HTR-8/SVneo (cell line): Measurements from ENCODE around the gene SCG3.

ENCODE experiments used
- DNase-seq: peaks from one replicate; pipeline ENCODE4 v3.0.0; 2011; ENCODE audit warnings: low spot score, mixed read lengths; ENCODE audit not compliant: insufficient read length
- FAIRE-seq: peaks from 2 replicates; lab custom pipeline; 2011; peaks lifted over from hg19 to GRCh38; lab: Jason Lieb, UNC

Gene SCG3

DNA sequence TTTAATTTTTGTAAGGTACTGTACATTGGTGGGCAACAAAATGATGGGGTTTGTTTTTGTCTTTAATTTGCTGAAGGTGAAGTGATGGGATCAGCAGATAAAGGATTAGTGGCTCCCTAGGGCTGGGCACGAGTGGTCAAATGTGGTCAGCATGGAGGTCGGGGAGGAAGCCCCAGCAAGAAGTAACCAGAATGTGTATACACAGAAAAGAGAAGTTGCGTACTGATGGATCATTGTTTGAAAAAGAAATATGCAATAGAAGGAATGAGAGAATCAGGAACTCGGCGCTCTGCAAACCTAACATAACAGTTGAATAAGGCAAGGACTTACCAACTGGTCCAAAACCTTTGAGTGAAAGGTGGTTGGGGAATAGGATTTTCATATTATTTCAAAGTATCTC is 71.6 kb downstream of the SCG3 start:
- FAIRE-seq (no peak), DNase-seq (no peak)

DNA sequence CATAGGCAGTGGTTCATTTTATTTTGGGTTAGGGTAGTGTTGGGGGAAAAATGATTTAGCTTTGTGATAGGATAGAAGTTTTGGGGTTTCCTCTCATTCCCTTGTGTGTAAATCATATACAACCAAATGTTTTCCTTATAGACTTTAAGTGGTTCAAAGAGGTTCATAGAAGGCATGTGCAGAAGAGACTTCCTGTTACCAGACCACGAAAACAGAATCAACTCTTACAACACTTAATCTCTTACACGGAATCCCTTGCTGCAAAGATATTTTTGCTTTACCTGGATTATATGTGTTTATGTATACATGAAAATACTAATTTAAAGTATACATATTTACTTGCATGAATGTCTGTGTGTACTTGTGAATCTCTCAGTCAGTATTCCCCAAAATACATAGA is 73.0 kb downstream of the SCG3 start:
- FAIRE-seq (no peak), DNase-seq (no peak)

DNA sequence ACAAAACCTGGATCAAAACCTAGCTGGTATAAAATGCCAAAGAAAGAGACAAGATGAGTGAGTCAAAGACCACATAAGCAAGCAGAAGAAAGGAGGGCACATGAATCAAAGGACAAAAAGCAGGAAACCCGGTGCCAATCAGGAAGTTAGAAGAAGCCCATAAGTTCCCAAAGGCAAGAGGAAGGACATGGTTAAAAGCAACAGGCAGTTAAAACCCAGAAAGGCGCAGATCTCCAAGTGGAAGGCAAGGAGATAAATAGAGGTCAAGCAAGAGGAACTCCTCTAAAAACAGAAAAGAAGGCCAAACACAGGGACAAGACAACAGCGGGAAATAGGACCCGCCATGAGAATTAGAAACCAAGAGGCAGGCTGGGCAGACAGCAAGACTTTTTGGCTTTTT is 74.5 kb downstream of the SCG3 start:
- FAIRE-seq: no peak
- no peak for DNase-seq

DNA sequence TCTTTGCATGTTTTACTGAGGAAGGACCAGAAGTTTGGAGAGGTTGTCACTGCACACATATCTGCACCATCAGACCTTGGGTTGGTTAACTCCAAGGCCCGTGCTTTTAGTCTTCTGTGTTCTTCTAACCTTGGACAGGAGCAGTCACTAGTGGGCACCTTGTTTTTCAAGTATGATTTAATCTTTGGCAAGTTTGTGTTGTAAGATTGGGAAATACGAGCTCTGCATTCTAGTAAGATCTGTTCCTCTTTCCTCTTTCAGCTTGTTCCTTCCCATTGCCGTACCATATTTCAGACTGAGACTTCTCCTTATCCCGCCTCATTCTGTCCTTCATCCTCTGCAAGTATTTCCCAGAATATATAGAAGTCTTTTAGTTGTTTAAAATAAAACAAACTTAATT is 75.2 kb downstream of the SCG3 start:
- FAIRE-seq: no peak
- no peak for DNase-seq

DNA sequence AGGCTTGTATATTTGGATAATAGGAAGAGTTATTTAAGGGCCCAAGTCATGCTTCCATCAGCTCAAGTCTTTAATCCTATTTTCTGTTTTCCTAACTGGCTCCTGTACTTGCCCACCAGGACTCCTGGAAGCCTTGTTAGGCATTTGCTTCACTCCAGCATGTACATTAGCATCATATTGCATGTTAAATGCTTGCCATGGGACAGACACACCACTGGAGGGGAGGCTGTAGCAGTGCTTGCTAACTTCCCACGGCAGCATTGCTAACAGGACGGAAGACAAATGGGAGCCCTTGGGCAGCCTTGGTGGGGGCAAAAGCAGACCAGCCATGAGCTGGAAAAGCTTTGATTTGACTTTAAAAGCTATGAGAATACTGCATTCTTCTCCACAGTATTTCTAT is 76.1 kb downstream of the SCG3 start:
- FAIRE-seq: no peak

DNA sequence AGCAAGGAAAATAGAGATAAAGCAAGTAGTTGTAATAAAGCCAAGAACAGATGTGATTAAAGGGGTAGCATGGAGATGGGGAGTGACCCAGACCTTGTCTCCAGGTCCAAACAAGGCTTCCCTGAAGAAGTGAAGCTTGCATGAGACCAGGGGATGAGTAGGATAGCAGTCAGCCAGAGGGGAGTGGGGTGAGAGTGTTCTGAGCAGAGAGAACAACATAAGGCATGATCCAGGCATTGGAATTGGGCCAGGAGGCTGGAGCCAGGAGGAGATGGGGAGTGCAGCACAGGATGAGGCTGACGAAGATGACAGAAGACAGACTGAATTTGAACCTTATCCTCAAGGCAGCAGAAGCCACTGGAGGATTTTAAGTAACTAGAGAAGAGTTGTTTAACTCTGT is 77.3 kb downstream of the SCG3 start:
- FAIRE-seq: no peak
- DNase-seq: no peak

More for the DNA sequence above, 76.1 kb downstream of the SCG3 start:
- no peak for DNase-seq

DNA sequence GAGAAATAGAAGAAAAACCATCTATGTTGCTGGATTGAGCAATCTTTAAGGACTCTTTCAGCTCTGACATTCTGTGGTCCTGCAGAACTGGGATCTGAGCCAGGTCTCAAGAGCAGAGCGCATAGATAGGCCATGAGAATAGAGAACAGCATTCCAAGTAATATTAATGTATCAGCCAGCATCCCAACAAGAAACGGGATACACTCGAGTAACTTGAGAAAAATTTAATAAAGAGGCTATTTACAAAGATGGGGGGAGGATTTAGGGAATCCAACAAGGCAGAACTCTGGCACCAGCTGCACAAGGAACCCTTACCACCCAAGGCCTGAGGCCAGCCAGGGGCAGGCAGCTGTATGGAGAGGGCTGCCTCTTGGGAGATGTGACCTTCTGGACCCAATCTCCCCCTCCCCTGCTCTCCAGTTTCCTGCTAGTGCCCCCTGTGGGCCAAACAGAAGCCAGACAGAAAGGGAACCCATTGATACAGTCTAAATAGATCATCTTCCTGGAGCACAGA is 78.3 kb downstream of the SCG3 start:
- peak; percentile 36 for DNase-seq

DNA sequence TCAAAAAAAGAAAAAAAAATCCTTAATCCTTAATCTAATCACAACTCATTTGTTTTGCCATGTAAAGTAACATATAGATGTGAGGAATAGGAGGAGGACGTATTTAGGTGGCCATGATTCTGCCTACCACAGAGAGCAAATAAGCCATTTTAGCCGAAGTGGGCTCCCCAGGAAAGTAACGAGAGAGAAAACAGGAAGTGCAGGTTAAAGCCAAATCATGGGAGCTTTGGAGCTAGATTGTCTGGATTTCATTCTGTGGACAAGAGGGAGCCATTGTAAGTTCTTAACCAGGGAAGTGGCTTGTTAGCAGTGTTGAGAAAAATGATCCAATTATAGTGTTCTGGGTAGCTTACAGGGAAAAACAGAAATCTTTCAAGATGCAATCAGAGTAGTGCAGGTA is 79.5 kb downstream of the SCG3 start:
- no peak for FAIRE-seq

More for the DNA sequence above, 78.3 kb downstream of the SCG3 start:
- no peak for FAIRE-seq

DNA sequence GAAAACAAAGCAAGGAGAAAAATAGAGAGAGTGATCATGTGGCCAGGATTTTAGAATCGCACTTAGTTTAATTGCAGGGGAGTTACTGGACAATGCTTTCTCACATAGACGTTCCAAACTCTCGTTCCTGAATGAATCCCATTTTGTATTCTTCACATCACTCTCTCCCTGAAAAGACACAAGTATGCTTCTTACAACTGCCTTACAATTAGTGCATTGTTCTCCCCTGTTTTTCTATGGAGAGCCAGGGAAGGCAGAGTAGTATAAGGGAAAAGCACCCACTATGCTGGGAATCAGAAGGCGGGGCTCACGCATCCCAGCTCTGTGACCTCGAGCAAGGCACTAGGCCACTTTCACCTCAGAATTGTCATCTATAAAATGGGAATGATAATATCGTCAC is 84.4 kb downstream of the SCG3 start:
- DNase-seq: no peak
- FAIRE-seq: no peak

More for the DNA sequence above, 79.5 kb downstream of the SCG3 start:
- no peak for DNase-seq

DNA sequence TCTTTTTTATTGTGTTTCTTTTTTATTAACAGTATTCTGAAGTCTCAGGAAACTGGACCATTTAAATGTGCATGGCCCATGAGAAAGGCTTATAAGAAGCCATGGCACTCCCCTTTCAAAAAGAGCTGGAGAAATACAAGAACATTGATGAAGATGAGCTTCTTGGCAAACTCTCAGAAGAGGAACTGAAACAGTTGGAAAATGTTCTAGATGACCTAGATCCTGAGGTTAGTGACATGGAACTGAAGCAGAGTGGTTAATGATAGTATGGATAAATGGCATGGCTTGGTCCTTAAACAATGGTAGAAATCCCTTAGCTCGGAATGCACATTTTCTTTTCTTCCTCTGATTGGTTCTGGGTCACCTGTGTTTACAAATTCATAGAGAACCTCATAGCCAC is 85.0 kb downstream of the SCG3 start:
- no peak for FAIRE-seq
- DNase-seq: no peak

DNA sequence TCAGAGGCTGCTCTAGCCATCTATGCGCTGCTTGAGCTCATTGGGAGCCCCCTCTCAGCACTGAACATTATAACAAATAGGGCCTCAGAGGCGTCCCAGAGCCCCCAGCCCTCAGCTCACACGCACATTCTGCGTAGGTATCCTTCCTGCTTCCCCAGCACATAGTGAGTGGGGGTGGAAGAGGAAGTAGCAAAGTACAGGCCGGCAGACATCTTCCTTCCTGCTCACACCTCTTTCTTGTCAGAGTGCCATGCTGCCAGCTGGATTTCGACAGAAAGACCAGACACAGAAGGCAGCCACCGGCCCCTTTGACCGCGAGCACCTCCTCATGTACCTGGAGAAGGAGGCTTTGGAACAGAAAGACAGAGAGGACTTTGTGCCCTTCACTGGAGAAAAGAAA is 86.7 kb downstream of the SCG3 start:
- DNase-seq (no peak), FAIRE-seq (no peak)
